Measurements from ENCODE around the gene PHC2. TPM values are rescaled to one million over a fixed set of nuclear protein-coding genes. Genes with fewer than 3 reads are reported as not detected.

PHC2 gene
- total RNA-seq, 1 donor from 2014 or later: 91.5 TPM

DNA sequence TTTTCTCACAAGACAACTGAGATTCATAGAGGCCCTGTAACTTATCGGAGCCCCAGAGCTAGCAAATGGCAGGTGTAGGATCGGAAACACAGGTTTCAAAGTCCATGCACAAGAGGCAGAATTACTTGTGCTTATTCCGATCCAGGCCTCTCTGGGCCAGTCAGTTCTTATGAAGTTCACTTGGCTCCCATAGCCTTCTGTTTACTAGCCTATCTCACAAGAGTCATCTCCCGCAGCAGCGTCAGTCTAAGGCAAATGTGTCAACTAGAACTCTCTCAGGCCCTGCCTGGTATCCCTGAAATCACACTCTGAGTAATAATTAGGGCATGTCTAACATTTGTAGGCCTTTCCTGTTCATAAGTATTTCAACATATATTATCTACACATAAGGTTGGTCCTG, 43.3 kb downstream of the PHC2 start:
- Mint-ChIP-seq H3K4me3 (ENCODE audit: unreplicated experiment) (no peak overlapping the region), H3K36me3 (ENCODE audit: low read depth) (no peaks in the 10 kb centered on the region), H3K27ac (ENCODE audit: unreplicated experiment) (peak overlapping the region; percentile 74), H3K9me3 (ENCODE audit: low read depth) (no peaks in the 10 kb centered on the region), H3K4me1 (ENCODE audit: low read depth) (peaks cover 61% of the 10 kb centered on the region), H3K27me3 (ENCODE audit: low read depth) (no peaks in the 10 kb centered on the region)
- TF ChIP-seq, protein P1, sequence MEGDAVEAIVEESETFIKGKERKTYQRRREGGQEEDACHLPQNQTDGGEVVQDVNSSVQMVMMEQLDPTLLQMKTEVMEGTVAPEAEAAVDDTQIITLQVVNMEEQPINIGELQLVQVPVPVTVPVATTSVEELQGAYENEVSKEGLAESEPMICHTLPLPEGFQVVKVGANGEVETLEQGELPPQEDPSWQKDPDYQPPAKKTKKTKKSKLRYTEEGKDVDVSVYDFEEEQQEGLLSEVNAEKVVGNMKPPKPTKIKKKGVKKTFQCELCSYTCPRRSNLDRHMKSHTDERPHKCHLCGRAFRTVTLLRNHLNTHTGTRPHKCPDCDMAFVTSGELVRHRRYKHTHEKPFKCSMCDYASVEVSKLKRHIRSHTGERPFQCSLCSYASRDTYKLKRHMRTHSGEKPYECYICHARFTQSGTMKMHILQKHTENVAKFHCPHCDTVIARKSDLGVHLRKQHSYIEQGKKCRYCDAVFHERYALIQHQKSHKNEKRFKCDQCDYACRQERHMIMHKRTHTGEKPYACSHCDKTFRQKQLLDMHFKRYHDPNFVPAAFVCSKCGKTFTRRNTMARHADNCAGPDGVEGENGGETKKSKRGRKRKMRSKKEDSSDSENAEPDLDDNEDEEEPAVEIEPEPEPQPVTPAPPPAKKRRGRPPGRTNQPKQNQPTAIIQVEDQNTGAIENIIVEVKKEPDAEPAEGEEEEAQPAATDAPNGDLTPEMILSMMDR (IDR thresholded peaks at IDR 0.05): no peak
- no peak for DNase-seq (ENCODE audit: low spot score)

DNA sequence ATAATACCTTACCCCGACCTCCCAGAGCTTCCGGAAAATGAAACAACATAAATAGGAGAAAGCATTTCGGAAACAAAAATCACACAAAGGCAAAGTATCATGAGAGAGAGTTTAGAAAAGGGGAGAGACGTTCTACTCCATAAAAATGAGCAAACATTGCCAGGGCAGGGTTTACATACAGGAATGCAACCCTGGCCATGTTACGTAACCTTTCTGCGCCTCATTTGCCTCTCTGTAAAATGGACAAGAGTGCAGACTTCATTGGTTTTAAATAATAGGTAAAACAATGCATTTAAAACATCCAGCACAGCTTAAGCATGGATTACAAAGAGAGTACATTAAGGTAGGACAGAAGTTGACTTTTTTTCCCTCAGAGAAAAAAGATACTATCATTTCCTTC, 45.6 kb downstream of the PHC2 start:
- peak overlapping the region; percentile 45 for H3K27ac Mint-ChIP-seq (ENCODE audit: unreplicated experiment)
- peaks cover 57% of the 10 kb centered on the region for H3K4me1 Mint-ChIP-seq (ENCODE audit: low read depth)
- TF ChIP-seq, protein P1 (IDR thresholded peaks at IDR 0.05): no peak
- H3K36me3 Mint-ChIP-seq (ENCODE audit: low read depth): no peaks in the 10 kb centered on the region
- H3K4me3 Mint-ChIP-seq (ENCODE audit: unreplicated experiment): no peak overlapping the region
- H3K9me3 Mint-ChIP-seq (ENCODE audit: low read depth): no peaks in the 10 kb centered on the region
- no peaks in the 10 kb centered on the region for H3K27me3 Mint-ChIP-seq (ENCODE audit: low read depth)
- DNase-seq (ENCODE audit: low spot score): no peak

DNA sequence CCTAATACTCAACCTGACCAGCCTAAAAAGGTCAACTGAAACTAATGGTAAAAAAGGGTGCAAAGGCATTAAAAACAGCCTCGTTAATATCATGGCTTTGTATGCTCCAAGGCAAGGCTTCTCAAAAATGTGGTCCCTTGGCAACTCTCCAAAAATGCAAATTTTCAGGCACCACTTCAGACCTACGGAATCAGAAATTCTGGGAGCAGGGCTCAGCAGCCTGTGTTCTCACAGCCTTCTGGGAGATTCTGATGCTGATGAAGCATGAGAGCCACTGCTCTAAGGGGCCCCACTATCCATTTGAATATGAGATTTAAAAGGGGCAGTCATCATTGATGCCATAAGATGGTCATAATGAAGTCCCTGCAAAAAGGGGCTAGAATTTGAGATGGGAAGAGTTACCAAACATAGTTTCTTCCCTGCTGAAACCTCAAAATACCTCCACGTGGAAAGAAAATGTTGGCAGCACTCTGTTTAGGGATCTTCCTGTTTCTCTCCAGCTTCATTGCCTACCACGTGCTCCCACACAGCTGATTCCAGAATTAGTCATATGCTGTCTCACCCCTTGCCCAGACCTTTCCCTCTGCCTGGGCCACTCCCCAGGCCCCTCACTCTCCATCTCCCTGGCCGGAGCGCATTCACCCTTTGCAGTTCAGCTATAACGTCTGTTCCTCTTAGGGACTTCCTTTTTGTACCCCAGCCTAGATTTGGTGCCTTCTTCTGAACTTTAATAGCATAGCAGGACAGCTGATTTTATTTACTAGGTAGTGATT, 46.7 kb downstream of the PHC2 start:
- Mint-ChIP-seq H3K4me1 (ENCODE audit: low read depth) (peaks cover 47% of the 10 kb centered on the region), H3K27ac (ENCODE audit: unreplicated experiment) (peak overlapping the region; percentile 80), H3K27me3 (ENCODE audit: low read depth) (no peaks in the 10 kb centered on the region), H3K9me3 (ENCODE audit: low read depth) (no peaks in the 10 kb centered on the region), H3K36me3 (ENCODE audit: low read depth) (no peaks in the 10 kb centered on the region), H3K4me3 (ENCODE audit: unreplicated experiment) (no peak overlapping the region)
- TF ChIP-seq, protein P1 (IDR thresholded peaks at IDR 0.05): no peak
- no peak for DNase-seq (ENCODE audit: low spot score)

DNA sequence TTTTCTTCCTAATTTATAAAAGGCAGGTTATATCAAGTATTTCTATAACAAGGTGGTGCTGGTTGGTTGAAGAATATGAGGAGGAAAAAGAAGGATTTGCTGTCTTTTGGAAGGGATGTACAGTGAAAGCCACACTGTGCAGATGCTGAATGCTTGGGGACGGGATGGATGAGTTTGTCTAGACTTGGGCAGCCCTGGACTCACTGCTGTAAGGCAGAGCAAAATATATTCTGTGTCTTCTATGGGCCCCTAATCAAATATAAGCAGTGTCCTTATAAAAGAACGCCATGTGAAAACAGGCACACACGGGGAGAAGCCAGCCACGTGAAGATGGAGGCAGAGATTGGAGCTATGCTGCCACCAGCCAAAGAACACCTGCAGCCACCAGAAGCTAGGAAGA, 47.4 kb downstream of the PHC2 start:
- Mint-ChIP-seq H3K9me3 (ENCODE audit: low read depth) (no peaks in the 10 kb centered on the region), H3K4me1 (ENCODE audit: low read depth) (peaks cover 40% of the 10 kb centered on the region), H3K4me3 (ENCODE audit: unreplicated experiment) (no peak overlapping the region), H3K36me3 (ENCODE audit: low read depth) (no peaks in the 10 kb centered on the region), H3K27ac (ENCODE audit: unreplicated experiment) (peak overlapping the region; percentile 1), H3K27me3 (ENCODE audit: low read depth) (no peaks in the 10 kb centered on the region)
- TF ChIP-seq, protein P1 (IDR thresholded peaks at IDR 0.05): no peak
- DNase-seq (ENCODE audit: low spot score): no peak

DNA sequence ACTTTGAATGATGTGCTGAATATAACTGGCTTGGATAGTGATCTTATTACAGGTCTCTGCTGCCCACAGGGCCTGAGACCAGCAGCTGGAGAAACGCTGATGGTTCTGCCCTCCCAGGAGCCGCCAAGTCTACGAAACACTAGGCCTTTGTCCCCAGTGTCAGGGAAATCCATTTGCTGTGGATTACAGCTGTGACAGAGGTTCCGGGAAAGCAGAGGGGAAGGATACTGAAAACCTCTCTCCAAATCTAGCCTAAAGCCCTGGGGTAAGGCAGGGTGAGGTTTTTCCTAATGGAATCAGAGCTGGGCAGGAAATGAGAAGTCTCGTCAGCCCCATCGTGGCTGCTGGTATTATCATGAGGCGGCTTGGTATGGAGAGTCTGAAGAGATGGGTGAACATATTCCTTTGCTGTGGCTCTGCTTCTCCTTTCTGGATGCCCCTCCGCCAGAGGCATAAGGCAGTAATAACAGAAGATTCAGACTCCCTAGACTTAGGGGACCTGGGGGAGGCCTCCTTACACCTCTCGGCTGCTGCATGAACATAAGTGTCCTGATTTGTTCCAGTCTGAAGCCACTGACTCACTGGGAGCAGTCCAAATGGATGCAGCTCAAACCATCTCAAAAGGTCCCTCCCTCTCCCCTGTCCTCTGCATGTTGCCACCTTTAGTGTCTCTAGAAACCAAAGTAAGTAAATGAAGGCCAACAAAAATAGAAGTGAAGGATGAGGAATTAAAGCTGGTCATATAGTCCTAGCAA, 48.1 kb downstream of the PHC2 start:
- Mint-ChIP-seq H3K4me3 (ENCODE audit: unreplicated experiment) (no peak overlapping the region), H3K9me3 (ENCODE audit: low read depth) (no peaks in the 10 kb centered on the region), H3K4me1 (ENCODE audit: low read depth) (peaks cover 39% of the 10 kb centered on the region), H3K36me3 (ENCODE audit: low read depth) (no peaks in the 10 kb centered on the region), H3K27me3 (ENCODE audit: low read depth) (no peaks in the 10 kb centered on the region), H3K27ac (ENCODE audit: unreplicated experiment) (peak overlapping the region; percentile 45)
- TF ChIP-seq, protein P1 (IDR thresholded peaks at IDR 0.05): no peak
- no peak for DNase-seq (ENCODE audit: low spot score)

Data from chondrocyte (in vitro differentiated cells).